Neural cell (in vitro differentiated cells): ENCODE results near the gene HPDL.

Experiments used
- CTCF ChIP-seq: fragments of 450-650 bp; IDR thresholded peaks from 2 replicates; pipeline ENCODE4 v1.5.1; 2014; ENCODE audit warnings: antibody characterized with exemption, mild to moderate bottlenecking, moderate library complexity; ENCODE audit not compliant: poor library complexity, severe bottlenecking
- EP300 ChIP-seq: fragments of 450-650 bp; conservative IDR thresholded peaks from 2 replicates; pipeline ENCODE4 v1.6.1; 2014; ENCODE audit warnings: antibody characterized with exemption, mild to moderate bottlenecking, moderate library complexity; ENCODE audit not compliant: poor library complexity, severe bottlenecking
- REST ChIP-seq: IDR thresholded peaks from 2 replicates; pipeline ENCODE4 v1.6.1; 2012; ENCODE audit warnings: borderline replicate concordance
- SMC3 ChIP-seq: fragments of 450-650 bp; conservative IDR thresholded peaks from 2 replicates; pipeline ENCODE4 v1.6.1; 2014; ENCODE audit warnings: antibody characterized with exemption, mild to moderate bottlenecking, moderate library complexity; ENCODE audit not compliant: poor library complexity

GRCh38 chr1:45348020-45348419, 21.3 kb downstream of the HPDL start:
- TF ChIP-seq CTCF, result no peak
- TF ChIP-seq SMC3, result no peak
- TF ChIP-seq EP300, result no peak
- no peak for TF ChIP-seq REST
